Measurements from ENCODE around the gene SEPTIN6. TPM values are rescaled to one million over a fixed set of nuclear protein-coding genes. Genes with fewer than 3 reads are reported as not detected.

SEPTIN6 gene
- total and polyA plus RNA-seq, 2 of the 8 experiments (the other 6 are each of a cell fraction or from before 2014, with no cell fraction given), result 31.0 to 42.6 TPM

DNA sequence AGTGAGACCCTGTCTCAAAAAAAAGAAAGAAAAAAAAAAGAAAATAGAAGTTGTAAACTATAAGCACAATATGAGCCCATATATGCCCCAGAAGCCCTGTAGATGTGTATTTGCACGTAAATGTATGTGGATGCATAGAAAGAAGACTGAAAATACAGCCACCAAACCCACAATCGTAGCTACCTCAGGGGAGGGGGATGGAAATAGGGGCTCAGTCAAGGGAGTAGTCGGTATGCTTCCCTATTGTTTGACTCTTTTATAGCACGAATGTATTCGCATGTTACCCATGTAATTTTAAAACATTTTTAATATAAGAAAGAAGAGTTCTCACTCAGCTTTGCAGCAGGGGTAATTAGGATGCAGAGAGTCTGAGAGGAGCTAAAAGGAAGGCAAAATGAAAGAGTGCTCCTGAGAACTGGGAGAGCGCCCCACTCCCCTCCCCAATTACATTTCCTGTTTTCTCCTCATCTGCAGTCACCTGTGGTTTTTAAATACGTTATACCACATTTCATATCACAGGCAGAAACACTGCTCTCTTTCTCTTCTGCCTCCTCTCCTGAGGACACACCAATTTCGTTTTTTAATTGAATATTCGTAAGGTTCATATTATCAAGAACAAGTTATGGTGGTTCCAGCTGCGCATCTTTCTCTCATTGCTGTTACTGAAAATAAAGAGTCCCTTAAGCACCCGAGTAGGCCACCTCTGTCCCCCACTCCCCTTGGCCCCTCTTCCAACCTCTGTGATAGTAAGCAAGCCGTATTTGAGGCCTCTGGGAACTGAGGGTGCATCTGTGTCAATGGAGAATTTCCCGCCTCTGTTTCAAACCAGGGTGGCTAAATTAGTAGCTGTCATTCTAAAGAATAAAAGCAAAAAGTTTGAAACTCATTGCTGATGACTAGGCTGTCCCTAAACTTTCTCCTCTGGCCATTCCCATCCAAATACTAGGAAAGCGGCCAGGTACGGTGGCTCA lies 10.7 kb downstream of the SEPTIN6 start:
- H2AFZ ChIP-seq (ENCODE audit: low read length), result no peak overlapping the region
- H3K56ac ChIP-seq (replicated peaks; ENCODE audit: insufficient read length, low read depth, low read length), result no peak overlapping the region
- no peaks in the 10 kb centered on the region; the same call in 1 of the 2 replicates for H3K79me1 ChIP-seq (ENCODE audit: low read depth, low read length)
- no peak overlapping the region for H3K14ac ChIP-seq (ENCODE audit: insufficient read length)
- ChIA-PET CTCF (ENCODE audit: partially characterized antibody) (interaction anchor here (0.5 to 1.5 kb wide), 6 partner anchors 12 to 1148 kb away, joined by 3 to 6 read pairs (median 3); no protein-coding TSS in a partner anchor), POLR2A (ENCODE audit: partially characterized antibody) (interaction anchor here (1.0 to 1.4 kb wide), 3 partner anchors 7 to 10 kb away, joined by 3 to 5 read pairs (median 3); partner anchors contain the start of gene SEPTIN6)
- H4K91ac ChIP-seq (replicated peaks; ENCODE audit: insufficient read length, low read length), result no peak overlapping the region
- no peaks in the 10 kb centered on the region for H4K20me1 ChIP-seq (replicated peaks in 1 of 2; ENCODE audit: control insufficient read depth in 1 of 2, insufficient read depth in 2 of 2, low read length in 2 of 2)
- WGBS, 2 experiments (ENCODE audit: extremely low coverage in 1 of 2, insufficient coverage in 1 of 2, insufficient read length in 1 of 2, insufficient replicate concordance in 2 of 2, low coverage in 1 of 2, low lambda C conversion rate in 2 of 2, missing lambda C conversion rate in 1 of 2), result 68% methylated on average over 13 of the region's 15 CpGs; no CpG with 5 or more reads in 1 of the 2 experiments
- DNase-seq (ENCODE audit: low read depth in 1 of 2, low spot score in 2 of 2) (no peak), FAIRE-seq (no peak)
- H2BK120ac ChIP-seq (replicated peaks; ENCODE audit: low read depth, low read length), result no peak overlapping the region
- H4K5ac ChIP-seq (ENCODE audit: insufficient read length, low read depth, low read length), result no peak overlapping the region
- H3K4me2 ChIP-seq (ENCODE audit: insufficient read depth in 1 of 2, low read depth in 2 of 2, low read length in 2 of 2), result peak overlapping the region in 1 of 2 experiments; percentile 7; a peak in 2 of 4 replicates
- no peak overlapping the region for H3K9ac ChIP-seq (replicated peaks in 1 of 4; ENCODE audit: extremely low read depth in 1 of 4, low read depth in 3 of 4, low read length in 3 of 4)
- H3K18ac ChIP-seq (ENCODE audit: extremely low read depth, low read length), result no peak overlapping the region
- H4K8ac ChIP-seq (ENCODE audit: extremely low read depth, insufficient read depth, low read length), result no peak overlapping the region
- H2BK5ac ChIP-seq (ENCODE audit: low read depth, low read length), result no peak overlapping the region
- no peaks in the 10 kb centered on the region for H3K9me3 ChIP-seq (ENCODE audit: insufficient read depth in 2 of 2, low read depth in 1 of 2, low read length in 1 of 2)
- no peak overlapping the region for H3K27ac ChIP-seq (ENCODE audit: low read depth, low read length)
- no peak overlapping the region for H2BK20ac ChIP-seq (ENCODE audit: low read length)
- no peak overlapping the region for H2AK5ac ChIP-seq (ENCODE audit: low read depth, low read length)
- peaks cover 0 to 14% of the 10 kb centered on the region in 2 experiments; a peak in 2 of 4 replicates for H3K79me2 ChIP-seq (ENCODE audit: control insufficient read depth in 1 of 2, insufficient read depth in 2 of 2, low read length in 2 of 2)
- H3K36me3 ChIP-seq (ENCODE audit: control insufficient read depth in 2 of 4, insufficient read depth in 4 of 4, low read length in 3 of 4), result no peaks in the 10 kb centered on the region
- H2BK12ac ChIP-seq (ENCODE audit: low read depth, low read length), result no peak overlapping the region
- no peak overlapping the region for H3K4ac ChIP-seq (replicated peaks; ENCODE audit: insufficient read length, low read depth, low read length)
- no peak overlapping the region for H2BK15ac ChIP-seq (ENCODE audit: low read length)
- H3K23ac ChIP-seq (ENCODE audit: insufficient read length), result no peak overlapping the region
- H3K4me1 ChIP-seq (replicated peaks in 1 of 4; ENCODE audit: control insufficient read depth in 3 of 4, insufficient read depth in 4 of 4, low read length in 3 of 4), result peaks cover 0 to 6% (median 2%) of the 10 kb centered on the region in 4 experiments; a peak in 2 of 7 replicates
- no peaks in the 10 kb centered on the region for H3K27me3 ChIP-seq (replicated peaks in 1 of 4; ENCODE audit: control insufficient read depth in 3 of 4, extremely low read depth in 1 of 4, insufficient read depth in 3 of 4, low read length in 3 of 4)
- H3K4me3 ChIP-seq (ENCODE audit: extremely low read depth in 1 of 4, insufficient read depth in 2 of 4, low read depth in 3 of 4, low read length in 4 of 4), result no peak overlapping the region; a peak in 1 of 8 replicates
- TF ChIP-seq JUND (IDR thresholded peaks at IDR 0.05; ENCODE audit: low read length) (no peak), YY1 (IDR thresholded peaks at IDR 0.05; ENCODE audit: low read depth, low read length) (no peak), RBBP5 (IDR thresholded peaks at IDR 0.05; ENCODE audit: borderline replicate concordance, low read depth, low read length) (no peak), EP300 (IDR thresholded peaks at IDR 0.05; ENCODE audit: borderline replicate concordance in 1 of 2, low read depth in 2 of 2, low read length in 2 of 2) (no peak), GTF2F1 (IDR thresholded peaks at IDR 0.05; ENCODE audit: borderline replicate concordance, low read depth, low read length) (no peak), HDAC2 (IDR thresholded peaks at IDR 0.05; ENCODE audit: borderline replicate concordance in 1 of 2, low read depth in 2 of 2, low read length in 2 of 2) (no peak), POU5F1 (IDR thresholded peaks at IDR 0.05; ENCODE audit: low read depth, low read length) (no peak), HDAC6 (IDR thresholded peaks at IDR 0.05; ENCODE audit: low read depth, low read length) (no peak)
- H3K23me2 ChIP-seq (ENCODE audit: low read depth, low read length), result no peaks in the 10 kb centered on the region
